H9 (cell line): ENCODE measurements around the gene PRKCB. TPM values are rescaled to one million over a fixed set of nuclear protein-coding genes. Genes with fewer than 3 reads are reported as not detected.

Experiments
- DNase-seq: peaks from one replicate; pipeline ENCODE4 v3.0.0-alpha.2; 2017
- H2AFZ ChIP-seq: one replicate; pipeline ENCODE4 v1.6.1; 2013; ENCODE audit warnings: mild to moderate bottlenecking, low read length, control low read depth, moderate library complexity
- H2AK5ac ChIP-seq: 2 replicates; pipeline ENCODE4 v1.6.1; 2013; ENCODE audit warnings: low read length, control low read depth, mixed read lengths; ENCODE audit not compliant: insufficient read length
- H2BK120ac ChIP-seq: one replicate; pipeline ENCODE4 v1.6.1; 2013; ENCODE audit warnings: low read depth, mild to moderate bottlenecking, low read length, control low read depth, inconsistent platforms; ENCODE audit not compliant: poor library complexity, severe bottlenecking
- H2BK12ac ChIP-seq: 2 replicates; pipeline ENCODE4 v1.6.1; 2013; ENCODE audit warnings: low read length, control low read depth, mixed read lengths, low read depth; ENCODE audit not compliant: insufficient read length
- H2BK15ac ChIP-seq: 2 replicates; pipeline ENCODE4 v1.6.1; 2013; ENCODE audit warnings: low read depth, low read length, control low read depth
- H2BK20ac ChIP-seq: one replicate; pipeline ENCODE4 v1.6.1; 2013; ENCODE audit warnings: low read depth, mild to moderate bottlenecking, low read length, control low read depth, inconsistent platforms; ENCODE audit not compliant: poor library complexity, severe bottlenecking
- H2BK5ac ChIP-seq: 2 replicates; pipeline ENCODE4 v1.6.1; 2013; ENCODE audit warnings: low read length, control low read depth, mixed read lengths; ENCODE audit not compliant: insufficient read length
- H3K14ac ChIP-seq: 2 replicates; pipeline ENCODE4 v1.6.1; 2013; ENCODE audit warnings: low read length, control low read depth; ENCODE audit not compliant: insufficient read depth
- H3K18ac ChIP-seq: 2 replicates; pipeline ENCODE4 v1.6.1; 2013; ENCODE audit warnings: low read depth, mild to moderate bottlenecking, mixed read lengths, low read length, control low read depth; ENCODE audit not compliant: insufficient read length
- H3K23ac ChIP-seq: 2 replicates; pipeline ENCODE4 v1.6.1; 2013; ENCODE audit warnings: low read length, control low read depth, mixed read lengths, low read depth; ENCODE audit not compliant: insufficient read length
- H3K23me2 ChIP-seq: 2 replicates; pipeline ENCODE4 v1.6.1; 2013; ENCODE audit warnings: low read depth, mild to moderate bottlenecking, mixed read lengths, low read length, control low read depth; ENCODE audit not compliant: insufficient read length, poor library complexity, severe bottlenecking
- H3K27ac ChIP-seq: 2 replicates; pipeline ENCODE4 v1.5.1; 2013; ENCODE audit warnings: low read length, control low read depth, mixed read lengths, low read depth; ENCODE audit not compliant: insufficient read length
- H3K27me3 ChIP-seq: 2 replicates; pipeline ENCODE4 v1.6.1; 2013; ENCODE audit warnings: low read length, control low read depth, inconsistent platforms; ENCODE audit not compliant: insufficient read depth
- H3K4ac ChIP-seq: 2 replicates; pipeline ENCODE4 v1.6.1; 2013; ENCODE audit warnings: low read depth, mild to moderate bottlenecking, control low read depth, inconsistent platforms, low read length, moderate library complexity
- H3K4me1 ChIP-seq: 2 replicates; pipeline ENCODE4 v1.6.1; 2013; ENCODE audit warnings: low read length, control low read depth, inconsistent platforms; ENCODE audit not compliant: insufficient read depth
- H3K4me2 ChIP-seq: 2 replicates; pipeline ENCODE4 v1.6.1; 2013; ENCODE audit warnings: low read length, control low read depth, mixed read lengths; ENCODE audit not compliant: insufficient read length, insufficient read depth
- H3K56ac ChIP-seq: 2 replicates; pipeline ENCODE4 v1.6.1; 2013; ENCODE audit warnings: low read depth, mild to moderate bottlenecking, mixed read lengths, low read length, control low read depth; ENCODE audit not compliant: insufficient read length
- H3K79me1 ChIP-seq: 2 replicates; pipeline ENCODE4 v1.6.1; 2013; ENCODE audit warnings: low read depth, mild to moderate bottlenecking, moderate library complexity, low read length, control low read depth, inconsistent platforms; ENCODE audit not compliant: insufficient read depth, poor library complexity, severe bottlenecking
- H3K79me2 ChIP-seq: 2 replicates; pipeline ENCODE4 v1.6.1; 2013; ENCODE audit warnings: low read length, control low read depth, inconsistent platforms; ENCODE audit not compliant: insufficient read depth
- H3K9ac ChIP-seq: 2 replicates; pipeline ENCODE4 v1.6.1; 2013; ENCODE audit warnings: low read length, control low read depth, mixed read lengths; ENCODE audit not compliant: insufficient read length; ENCODE audit errors: extremely low read depth
- H3K9me3 ChIP-seq: one replicate; pipeline ENCODE4 v1.6.1; 2013; ENCODE audit warnings: low read depth, low read length, inconsistent platforms; ENCODE audit not compliant: control insufficient read depth
- H3T11ph ChIP-seq: one replicate; pipeline ENCODE4 v1.6.1; 2013; ENCODE audit warnings: mild to moderate bottlenecking, low read length, control low read depth, inconsistent platforms
- H4K20me1 ChIP-seq: one replicate; pipeline ENCODE4 v1.6.1; 2013; ENCODE audit not compliant: control insufficient read depth, insufficient read length, insufficient read depth
- H4K5ac ChIP-seq: 2 replicates; pipeline ENCODE4 v1.6.1; 2013; ENCODE audit warnings: low read depth, mild to moderate bottlenecking, mixed read lengths, low read length, control low read depth; ENCODE audit not compliant: insufficient read length
- H4K8ac ChIP-seq: replicated peaks from 2 replicates; pipeline ENCODE4 v1.6.1; 2013; ENCODE audit warnings: low read length, control low read depth, mixed read lengths, low read depth; ENCODE audit not compliant: insufficient read length
- H4K91ac ChIP-seq: 2 replicates; pipeline ENCODE4 v1.6.1; 2013; ENCODE audit warnings: low read depth, mild to moderate bottlenecking, moderate library complexity, mixed read lengths, low read length, control low read depth; ENCODE audit not compliant: insufficient read length
- H3K27ac Mint-ChIP-seq, 3 experiments: 2 replicates in 2 of 3; 3 replicates in 1 of 3; pipeline ENCODE4 v1.8.0; 2020 to 2021; ENCODE audit warnings: mixed read lengths in 3 of 3, mild to moderate bottlenecking in 1 of 3, moderate library complexity in 1 of 3
- H3K27me3 Mint-ChIP-seq: 2 replicates; pipeline ENCODE4 v1.8.0; 2021; ENCODE audit warnings: low read depth, mild to moderate bottlenecking, moderate library complexity, mixed read lengths
- H3K36me3 Mint-ChIP-seq, 3 experiments: 2 replicates in 2 of 3; 3 replicates in 1 of 3; pipeline ENCODE4 v1.8.0; 2020 to 2021; ENCODE audit warnings: low read depth in 3 of 3, mixed read lengths in 3 of 3; ENCODE audit not compliant: insufficient read depth in 1 of 3
- H3K4me1 Mint-ChIP-seq, 2 experiments: 2 replicates each; pipeline ENCODE4 v1.8.0; 2020; ENCODE audit warnings: mixed read lengths in 2 of 2
- H3K4me3 Mint-ChIP-seq, 2 experiments: 2 replicates in 1 of 2; 3 replicates in 1 of 2; pipeline ENCODE4 v1.8.0; 2020 to 2021; ENCODE audit warnings: mild to moderate bottlenecking in 2 of 2, mixed read lengths in 2 of 2, moderate library complexity in 1 of 2
- H3K9me3 Mint-ChIP-seq, 2 experiments: 2 replicates in 1 of 2; 3 replicates in 1 of 2; pipeline ENCODE4 v1.8.0; 2020; ENCODE audit warnings: mild to moderate bottlenecking in 2 of 2, mixed read lengths in 2 of 2, moderate library complexity in 1 of 2
- WGBS: extraction: QIAGEN DNeasy Blood & Tissue Kit; methylation state at CpG from one replicate; pipeline ENCODE4 v1.1.7; 2013; ENCODE audit warnings: missing lambda C conversion rate, low lambda C conversion rate, mixed read lengths; ENCODE audit not compliant: insufficient read length; ENCODE audit errors: extremely low coverage; 5-methylcytosine and 5-hydroxymethylcytosine counted together
- total RNA-seq: library from RNA; stranded (reverse); gene quantifications from 2 replicates; pipeline ENCODE4 v1.2.1, GENCODE V29; 2021
- TF ChIP-seq, protein P1 (sequence below): fragments of 200-600 bp; sonication (generic); conservative IDR thresholded peaks from 3 replicates; pipeline ENCODE4 v1.8.0; 2021; ENCODE audit warnings: antibody characterized with exemption, mild to moderate bottlenecking

PRKCB gene
- total RNA-seq, 1 experiment from 2014 or later: 7.0 TPM

GRCh38 chr16:24165273-24165672 is 329.5 kb downstream of the PRKCB start:
- WGBS: no CpG with 5 or more reads among the region's 3 CpGs
- Histone ChIP-seq H3K4me1 (peaks cover 13% of the 10 kb centered on the region; the same call in 1 of the 2 replicates), H3K27ac (no peak overlapping the region), H4K5ac (no peak overlapping the region), H4K91ac (no peak overlapping the region), H3K18ac (no peak overlapping the region), H2AFZ (no peak overlapping the region), H2BK120ac (no peak overlapping the region), H2BK12ac (no peak overlapping the region), H3K14ac (no peak overlapping the region), H3K4me2 (no peak overlapping the region), H3K79me1 (no peaks in the 10 kb centered on the region), H3K79me2 (no peaks in the 10 kb centered on the region), H3K4ac (no peak overlapping the region), H3K9me3 (no peaks in the 10 kb centered on the region), H3K9ac (no peak overlapping the region), H4K20me1 (no peaks in the 10 kb centered on the region), H3K23me2 (no peaks in the 10 kb centered on the region), H3K56ac (no peak overlapping the region), H4K8ac (no peak overlapping the region), H3T11ph (no peak overlapping the region), H2AK5ac (no peak overlapping the region), H2BK20ac (no peak overlapping the region), H3K27me3 (no peaks in the 10 kb centered on the region), H3K23ac (no peak overlapping the region), H2BK15ac (no peak overlapping the region), H2BK5ac (no peak overlapping the region)
- H3K27me3 Mint-ChIP-seq: no peaks in the 10 kb centered on the region; the same call in none of the 2 replicates
- no peak for DNase-seq
- peaks cover 20 to 23% of the 10 kb centered on the region in 2 experiments for H3K4me1 Mint-ChIP-seq
- H3K4me3 Mint-ChIP-seq: no peak overlapping the region
- H3K36me3 Mint-ChIP-seq: 0 out of 7 replicates have a peak, but pooled peaks cover 0 to 2% (median 0%) of the 10 kb centered on the region in 3 experiments
- TF ChIP-seq, protein P1, sequence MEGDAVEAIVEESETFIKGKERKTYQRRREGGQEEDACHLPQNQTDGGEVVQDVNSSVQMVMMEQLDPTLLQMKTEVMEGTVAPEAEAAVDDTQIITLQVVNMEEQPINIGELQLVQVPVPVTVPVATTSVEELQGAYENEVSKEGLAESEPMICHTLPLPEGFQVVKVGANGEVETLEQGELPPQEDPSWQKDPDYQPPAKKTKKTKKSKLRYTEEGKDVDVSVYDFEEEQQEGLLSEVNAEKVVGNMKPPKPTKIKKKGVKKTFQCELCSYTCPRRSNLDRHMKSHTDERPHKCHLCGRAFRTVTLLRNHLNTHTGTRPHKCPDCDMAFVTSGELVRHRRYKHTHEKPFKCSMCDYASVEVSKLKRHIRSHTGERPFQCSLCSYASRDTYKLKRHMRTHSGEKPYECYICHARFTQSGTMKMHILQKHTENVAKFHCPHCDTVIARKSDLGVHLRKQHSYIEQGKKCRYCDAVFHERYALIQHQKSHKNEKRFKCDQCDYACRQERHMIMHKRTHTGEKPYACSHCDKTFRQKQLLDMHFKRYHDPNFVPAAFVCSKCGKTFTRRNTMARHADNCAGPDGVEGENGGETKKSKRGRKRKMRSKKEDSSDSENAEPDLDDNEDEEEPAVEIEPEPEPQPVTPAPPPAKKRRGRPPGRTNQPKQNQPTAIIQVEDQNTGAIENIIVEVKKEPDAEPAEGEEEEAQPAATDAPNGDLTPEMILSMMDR: no peak
- no peaks in the 10 kb centered on the region for H3K9me3 Mint-ChIP-seq
- H3K27ac Mint-ChIP-seq: no peak overlapping the region
